Measurements from ENCODE around the gene LMBRD1.

DNA sequence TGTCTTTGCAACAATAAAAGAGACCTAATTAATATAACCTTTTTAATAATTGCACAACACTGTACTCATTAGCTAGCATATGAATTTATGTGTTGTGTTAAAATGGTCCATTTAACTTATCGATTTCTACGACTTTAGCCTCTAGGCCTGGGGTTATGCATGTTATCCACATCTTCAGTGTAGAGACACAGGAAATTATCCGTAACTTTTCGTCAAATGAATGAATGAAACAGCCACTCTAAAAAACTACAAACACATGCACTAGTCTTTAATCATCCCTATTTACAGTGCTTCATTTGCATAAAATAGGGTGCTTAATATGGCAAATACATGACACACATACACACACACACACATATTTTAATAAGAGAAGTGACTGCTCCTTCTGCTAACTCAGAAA, 22.3 kb upstream of the LMBRD1 start:
- TF ChIP-seq, protein P1, sequence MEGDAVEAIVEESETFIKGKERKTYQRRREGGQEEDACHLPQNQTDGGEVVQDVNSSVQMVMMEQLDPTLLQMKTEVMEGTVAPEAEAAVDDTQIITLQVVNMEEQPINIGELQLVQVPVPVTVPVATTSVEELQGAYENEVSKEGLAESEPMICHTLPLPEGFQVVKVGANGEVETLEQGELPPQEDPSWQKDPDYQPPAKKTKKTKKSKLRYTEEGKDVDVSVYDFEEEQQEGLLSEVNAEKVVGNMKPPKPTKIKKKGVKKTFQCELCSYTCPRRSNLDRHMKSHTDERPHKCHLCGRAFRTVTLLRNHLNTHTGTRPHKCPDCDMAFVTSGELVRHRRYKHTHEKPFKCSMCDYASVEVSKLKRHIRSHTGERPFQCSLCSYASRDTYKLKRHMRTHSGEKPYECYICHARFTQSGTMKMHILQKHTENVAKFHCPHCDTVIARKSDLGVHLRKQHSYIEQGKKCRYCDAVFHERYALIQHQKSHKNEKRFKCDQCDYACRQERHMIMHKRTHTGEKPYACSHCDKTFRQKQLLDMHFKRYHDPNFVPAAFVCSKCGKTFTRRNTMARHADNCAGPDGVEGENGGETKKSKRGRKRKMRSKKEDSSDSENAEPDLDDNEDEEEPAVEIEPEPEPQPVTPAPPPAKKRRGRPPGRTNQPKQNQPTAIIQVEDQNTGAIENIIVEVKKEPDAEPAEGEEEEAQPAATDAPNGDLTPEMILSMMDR (IDR thresholded peaks at IDR 0.05; ENCODE audit: low read depth, low read length, poor library complexity, severe bottlenecking), result no peak
- no peak for TF ChIP-seq EZH2phosphoT487 (IDR thresholded peaks at IDR 0.05; ENCODE audit: borderline replicate concordance, low read length)

Data from DOHH2 (cell line).